ELR (cell line): ENCODE data around the gene SLC6A19.
"Not testable (repeated sequence)": the region's sequence is repeated elsewhere in the genome, so short reads cannot be mapped to it uniquely, and the experiment has no call there.

Experiments
- DNase-seq: peaks from one replicate; pipeline ENCODE4 v3.0.0-alpha.2; 2015; ENCODE audit warnings: low read depth

Gene SLC6A19

GRCh38 chr5:1201327-1202025, at the start of gene SLC6A19:
SLC6A19 (plus strand) TSS chr5:1201595; CDS start chr5:1201651, 56 bp downstream.
- DNase-seq = no peak

GRCh38 chr5:1152156-1152555, 49.2 kb upstream of the SLC6A19 start:
- DNase-seq = no peak

GRCh38 chr5:1152771-1153282, 48.6 kb upstream of the SLC6A19 start:
- no peak for DNase-seq

- no peak for DNase-seq
Observed at GRCh38 chr5:1153428-1153827, 48.0 kb upstream of the SLC6A19 start.

GRCh38 chr5:1155191-1156032, 46.0 kb upstream of the SLC6A19 start:
- DNase-seq = no peak

GRCh38 chr5:1156033-1156753, 45.2 kb upstream of the SLC6A19 start:
- DNase-seq = no peak

- no peak for DNase-seq
Observed at GRCh38 chr5:1156754-1157460, 44.5 kb upstream of the SLC6A19 start.

- not testable (repeated sequence) for DNase-seq
Observed at GRCh38 chr5:1157461-1157986, 43.9 kb upstream of the SLC6A19 start.

GRCh38 chr5:1158647-1159340, 42.6 kb upstream of the SLC6A19 start:
- DNase-seq = no peak

GRCh38 chr5:1159341-1159675, 42.1 kb upstream of the SLC6A19 start:
- DNase-seq = no peak

GRCh38 chr5:1159774-1160406, 41.5 kb upstream of the SLC6A19 start:
- no peak for DNase-seq

- DNase-seq = no peak
Observed at GRCh38 chr5:1161108-1161832, 40.1 kb upstream of the SLC6A19 start.

GRCh38 chr5:1161833-1162229, 39.6 kb upstream of the SLC6A19 start:
- no peak for DNase-seq

- DNase-seq = no peak
Observed at GRCh38 chr5:1162276-1162675, 39.1 kb upstream of the SLC6A19 start.

- no peak for DNase-seq
Observed at GRCh38 chr5:1162751-1163150, 38.6 kb upstream of the SLC6A19 start.

- no peak for DNase-seq
Observed at GRCh38 chr5:1163366-1163765, 38.0 kb upstream of the SLC6A19 start.

GRCh38 chr5:1163879-1164278, 37.5 kb upstream of the SLC6A19 start:
- DNase-seq = no peak

- DNase-seq = no peak
Observed at GRCh38 chr5:1164696-1165630, 36.4 kb upstream of the SLC6A19 start.

- no peak for DNase-seq
Observed at GRCh38 chr5:1165864-1166263, 35.5 kb upstream of the SLC6A19 start.
